ENCODE data around the gene L3MBTL4.

DNA sequence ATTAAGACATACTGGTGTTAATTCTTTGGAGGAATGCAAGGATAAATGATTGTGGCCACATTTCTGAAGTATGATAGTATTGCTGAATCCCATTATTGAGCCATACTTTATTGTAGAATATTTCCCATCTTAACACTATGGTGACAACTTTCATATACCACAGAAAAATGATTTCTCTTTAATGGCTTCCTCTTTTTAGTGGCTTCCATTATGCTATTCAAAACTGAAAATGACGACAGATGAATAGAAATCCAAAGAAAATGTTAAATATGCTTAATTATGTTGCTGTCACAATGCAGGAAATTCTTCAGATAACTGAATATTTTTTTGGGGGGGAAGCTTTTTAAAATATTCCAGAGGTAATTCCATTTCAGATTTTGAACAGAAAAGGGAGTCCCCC lies 430.5 kb downstream of the L3MBTL4 start:
- TF ChIP-seq TEAD4 (IDR thresholded peaks at IDR 0.05) (no peak), EP300 (IDR thresholded peaks at IDR 0.05; ENCODE audit: borderline replicate concordance) (no peak), RAD21 (IDR thresholded peaks at IDR 0.05; ENCODE audit: low read depth) (no peak), FOXM1 (IDR thresholded peaks at IDR 0.05; ENCODE audit: borderline replicate concordance, low read depth) (no peak), TAF1 (IDR thresholded peaks at IDR 0.05; ENCODE audit: low read depth) (no peak), CREB1 (IDR thresholded peaks at IDR 0.05; ENCODE audit: low read depth) (no peak)
- TF ChIP-seq, protein P1, sequence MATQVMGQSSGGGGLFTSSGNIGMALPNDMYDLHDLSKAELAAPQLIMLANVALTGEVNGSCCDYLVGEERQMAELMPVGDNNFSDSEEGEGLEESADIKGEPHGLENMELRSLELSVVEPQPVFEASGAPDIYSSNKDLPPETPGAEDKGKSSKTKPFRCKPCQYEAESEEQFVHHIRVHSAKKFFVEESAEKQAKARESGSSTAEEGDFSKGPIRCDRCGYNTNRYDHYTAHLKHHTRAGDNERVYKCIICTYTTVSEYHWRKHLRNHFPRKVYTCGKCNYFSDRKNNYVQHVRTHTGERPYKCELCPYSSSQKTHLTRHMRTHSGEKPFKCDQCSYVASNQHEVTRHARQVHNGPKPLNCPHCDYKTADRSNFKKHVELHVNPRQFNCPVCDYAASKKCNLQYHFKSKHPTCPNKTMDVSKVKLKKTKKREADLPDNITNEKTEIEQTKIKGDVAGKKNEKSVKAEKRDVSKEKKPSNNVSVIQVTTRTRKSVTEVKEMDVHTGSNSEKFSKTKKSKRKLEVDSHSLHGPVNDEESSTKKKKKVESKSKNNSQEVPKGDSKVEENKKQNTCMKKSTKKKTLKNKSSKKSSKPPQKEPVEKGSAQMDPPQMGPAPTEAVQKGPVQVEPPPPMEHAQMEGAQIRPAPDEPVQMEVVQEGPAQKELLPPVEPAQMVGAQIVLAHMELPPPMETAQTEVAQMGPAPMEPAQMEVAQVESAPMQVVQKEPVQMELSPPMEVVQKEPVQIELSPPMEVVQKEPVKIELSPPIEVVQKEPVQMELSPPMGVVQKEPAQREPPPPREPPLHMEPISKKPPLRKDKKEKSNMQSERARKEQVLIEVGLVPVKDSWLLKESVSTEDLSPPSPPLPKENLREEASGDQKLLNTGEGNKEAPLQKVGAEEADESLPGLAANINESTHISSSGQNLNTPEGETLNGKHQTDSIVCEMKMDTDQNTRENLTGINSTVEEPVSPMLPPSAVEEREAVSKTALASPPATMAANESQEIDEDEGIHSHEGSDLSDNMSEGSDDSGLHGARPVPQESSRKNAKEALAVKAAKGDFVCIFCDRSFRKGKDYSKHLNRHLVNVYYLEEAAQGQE (IDR thresholded peaks at IDR 0.05; ENCODE audit: low read depth): no peak
